Measurements from ENCODE around the gene CELSR1. TPM values are rescaled to one million over a fixed set of nuclear protein-coding genes. Genes with fewer than 3 reads are reported as not detected.
"Not testable (repeated sequence)": the region's sequence is repeated elsewhere in the genome, so short reads cannot be mapped to it uniquely, and the experiment has no call there.

CELSR1 gene
- total RNA-seq, 1 donor from 2014 or later: 8.9 TPM

DNA sequence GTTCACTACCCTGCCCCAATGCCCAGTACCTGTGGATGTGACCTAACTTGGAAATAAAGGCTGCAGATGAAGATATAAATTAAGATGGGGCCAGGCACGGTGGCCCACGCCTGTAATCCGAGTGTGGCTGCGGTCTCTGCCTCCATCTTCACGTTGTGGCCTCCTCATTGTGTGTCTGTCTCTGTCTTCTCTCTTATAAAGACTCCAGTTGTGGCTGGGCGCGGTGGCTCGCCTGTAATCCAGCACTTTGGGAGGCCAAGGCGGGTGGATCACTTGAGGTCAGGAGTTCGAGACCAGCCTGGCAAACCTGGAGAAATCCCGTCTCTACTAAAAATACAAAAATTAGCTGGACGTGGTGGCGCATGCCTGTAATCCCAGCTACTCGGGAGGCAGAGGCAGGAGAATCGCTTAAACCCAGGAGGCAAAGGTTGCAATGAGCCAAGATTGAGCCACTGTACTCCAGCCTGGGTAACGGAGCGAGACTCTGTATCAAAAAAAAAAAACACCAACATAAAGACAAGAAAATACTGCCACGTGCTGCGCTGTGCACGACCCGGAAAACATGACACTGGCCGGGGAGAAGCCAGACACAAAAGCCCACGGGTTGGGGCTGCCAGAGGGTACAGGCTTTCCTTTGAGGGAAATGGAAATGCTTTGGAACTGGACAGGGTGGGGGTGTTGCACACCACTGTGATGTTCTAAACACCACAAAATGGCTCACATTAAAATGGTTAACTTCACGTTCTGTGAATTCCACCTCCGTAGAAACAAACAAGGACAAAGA lies 18.7 kb downstream of the CELSR1 start:
- H3K4me1 ChIP-seq: no peaks in the 10 kb centered on the region
- no peak overlapping the region for H3K27ac ChIP-seq (replicated peaks)
- H3K27me3 ChIP-seq (ENCODE audit: low read depth): peaks cover 11% of the 10 kb centered on the region
- no peak for DNase-seq
- H3K36me3 ChIP-seq: no peaks in the 10 kb centered on the region
- no peaks in the 10 kb centered on the region for H3K9me3 ChIP-seq (replicated peaks)
- intact Hi-C loops (cut with micrococcal nuclease): no loop called here
- TF ChIP-seq, protein P1, sequence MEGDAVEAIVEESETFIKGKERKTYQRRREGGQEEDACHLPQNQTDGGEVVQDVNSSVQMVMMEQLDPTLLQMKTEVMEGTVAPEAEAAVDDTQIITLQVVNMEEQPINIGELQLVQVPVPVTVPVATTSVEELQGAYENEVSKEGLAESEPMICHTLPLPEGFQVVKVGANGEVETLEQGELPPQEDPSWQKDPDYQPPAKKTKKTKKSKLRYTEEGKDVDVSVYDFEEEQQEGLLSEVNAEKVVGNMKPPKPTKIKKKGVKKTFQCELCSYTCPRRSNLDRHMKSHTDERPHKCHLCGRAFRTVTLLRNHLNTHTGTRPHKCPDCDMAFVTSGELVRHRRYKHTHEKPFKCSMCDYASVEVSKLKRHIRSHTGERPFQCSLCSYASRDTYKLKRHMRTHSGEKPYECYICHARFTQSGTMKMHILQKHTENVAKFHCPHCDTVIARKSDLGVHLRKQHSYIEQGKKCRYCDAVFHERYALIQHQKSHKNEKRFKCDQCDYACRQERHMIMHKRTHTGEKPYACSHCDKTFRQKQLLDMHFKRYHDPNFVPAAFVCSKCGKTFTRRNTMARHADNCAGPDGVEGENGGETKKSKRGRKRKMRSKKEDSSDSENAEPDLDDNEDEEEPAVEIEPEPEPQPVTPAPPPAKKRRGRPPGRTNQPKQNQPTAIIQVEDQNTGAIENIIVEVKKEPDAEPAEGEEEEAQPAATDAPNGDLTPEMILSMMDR (IDR thresholded peaks at IDR 0.05; ENCODE audit: borderline replicate concordance): no peak
- H3K4me3 ChIP-seq: no peak overlapping the region

DNA sequence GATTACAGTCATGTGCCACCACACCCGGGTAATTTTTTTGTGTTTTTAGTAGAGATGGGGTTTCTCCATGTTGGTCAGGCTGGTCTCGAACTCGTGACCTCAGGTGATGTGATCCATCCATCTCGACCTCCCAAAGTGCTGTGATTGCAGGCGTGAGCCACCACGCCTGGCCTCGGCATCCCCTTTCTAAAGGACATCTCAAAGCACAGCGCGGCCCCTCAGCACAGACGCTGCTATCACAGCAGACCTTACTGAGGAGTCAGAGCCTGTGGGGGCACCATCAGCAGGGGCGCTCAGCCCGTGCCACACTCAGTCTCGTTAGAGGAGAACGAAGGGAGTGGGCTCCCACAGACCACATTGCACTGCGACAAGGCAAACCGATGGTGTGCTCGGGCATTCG lies 19.4 kb downstream of the CELSR1 start:
- H3K27me3 ChIP-seq (ENCODE audit: low read depth): peaks cover 6% of the 10 kb centered on the region
- DNase-seq: no peak
- no peak overlapping the region for H3K27ac ChIP-seq (replicated peaks)
- intact Hi-C loops (cut with micrococcal nuclease): no loop called here
- TF ChIP-seq, protein P1 (IDR thresholded peaks at IDR 0.05; ENCODE audit: borderline replicate concordance): no peak
- H3K36me3 ChIP-seq: no peaks in the 10 kb centered on the region
- no peaks in the 10 kb centered on the region for H3K9me3 ChIP-seq (replicated peaks)
- no peaks in the 10 kb centered on the region for H3K4me1 ChIP-seq
- no peak overlapping the region for H3K4me3 ChIP-seq

DNA sequence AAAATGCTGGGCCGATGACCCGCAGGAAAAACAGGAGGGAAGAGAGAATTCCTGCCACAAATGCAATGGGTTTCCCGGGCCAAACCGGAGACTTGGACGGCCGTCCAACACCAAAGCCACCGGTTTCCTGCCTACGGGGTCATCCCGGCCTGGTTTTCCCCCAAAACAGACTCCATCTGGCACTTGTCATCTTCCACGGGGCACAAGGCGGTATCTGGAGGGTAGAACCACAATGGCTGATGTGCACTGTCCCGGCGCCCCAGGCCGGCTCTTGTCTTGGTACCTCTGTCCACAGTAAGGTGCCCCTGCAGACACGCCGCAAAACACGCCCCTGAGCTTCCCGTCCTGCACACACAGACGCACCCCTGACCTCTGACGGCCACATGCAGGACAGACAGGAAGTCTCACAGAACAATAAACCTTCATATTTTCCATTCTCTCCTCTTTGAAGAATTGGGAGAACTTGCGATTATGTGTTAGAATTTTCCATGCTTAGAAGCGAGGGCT lies 20.1 kb downstream of the CELSR1 start:
- TF ChIP-seq, protein P1 (IDR thresholded peaks at IDR 0.05; ENCODE audit: borderline replicate concordance): no peak
- H3K4me3 ChIP-seq: no peak overlapping the region
- no peaks in the 10 kb centered on the region for H3K36me3 ChIP-seq
- intact Hi-C loops (cut with micrococcal nuclease): no loop called here
- peaks cover 6% of the 10 kb centered on the region for H3K27me3 ChIP-seq (ENCODE audit: low read depth)
- no peaks in the 10 kb centered on the region for H3K9me3 ChIP-seq (replicated peaks)
- H3K27ac ChIP-seq (replicated peaks): no peak overlapping the region
- no peaks in the 10 kb centered on the region for H3K4me1 ChIP-seq
- DNase-seq: no peak

DNA sequence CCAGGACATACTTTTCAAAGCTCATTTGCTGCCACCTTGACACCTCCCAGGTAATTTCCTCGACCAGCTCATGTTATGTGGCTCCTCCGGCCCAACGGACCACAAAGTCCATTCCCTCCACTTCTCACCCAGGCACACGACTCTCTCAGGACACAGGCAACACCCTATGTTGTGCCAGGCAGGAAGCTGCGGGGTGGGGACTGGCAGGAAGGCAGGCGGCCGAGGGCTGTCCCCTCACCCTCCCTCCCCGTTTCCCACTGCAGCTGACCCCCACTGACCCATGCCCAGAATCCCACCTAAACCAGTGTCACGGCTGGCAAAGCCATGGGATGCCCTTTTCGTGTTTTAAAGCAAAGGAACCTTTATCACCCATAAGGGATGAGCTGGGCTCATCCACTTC lies 20.8 kb downstream of the CELSR1 start:
- no peak overlapping the region for H3K27ac ChIP-seq (replicated peaks)
- H3K9me3 ChIP-seq (replicated peaks): no peaks in the 10 kb centered on the region
- intact Hi-C loops (cut with micrococcal nuclease): no loop called here
- no peak for DNase-seq
- TF ChIP-seq, protein P1 (IDR thresholded peaks at IDR 0.05; ENCODE audit: borderline replicate concordance): no peak
- peaks cover 2% of the 10 kb centered on the region for H3K27me3 ChIP-seq (ENCODE audit: low read depth)
- H3K4me3 ChIP-seq: no peak overlapping the region
- H3K4me1 ChIP-seq: no peaks in the 10 kb centered on the region
- H3K36me3 ChIP-seq: no peaks in the 10 kb centered on the region

DNA sequence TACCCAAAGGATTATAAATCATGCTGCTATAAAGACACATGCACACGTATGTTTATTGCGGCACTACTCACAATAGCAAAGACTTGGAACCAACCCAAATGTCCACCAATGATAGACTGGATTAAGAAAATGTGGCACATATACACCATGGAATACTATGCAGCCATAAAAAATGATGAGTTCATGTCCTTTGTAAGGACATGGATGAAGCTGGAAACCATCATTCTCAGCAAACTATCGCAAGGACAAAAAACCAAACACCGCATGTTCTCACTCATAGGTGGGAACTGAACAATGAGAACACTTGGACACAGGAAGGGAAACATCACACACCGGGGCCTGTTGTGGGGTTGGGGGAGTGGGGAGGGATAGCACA lies 21.3 kb downstream of the CELSR1 start:
- H3K27ac ChIP-seq (replicated peaks); H3K4me1 ChIP-seq; DNase-seq; H3K9me3 ChIP-seq (replicated peaks); H3K27me3 ChIP-seq (ENCODE audit: low read depth); H3K4me3 ChIP-seq; intact Hi-C loops (cut with micrococcal nuclease); H3K36me3 ChIP-seq: not testable (repeated sequence)
